HCT116 (cell line): ENCODE measurements around the gene ABHD16A. TPM values are rescaled to one million over a fixed set of nuclear protein-coding genes. Genes with fewer than 3 reads are reported as not detected.

Experiments used
- ATAC-seq: fragments of 200-7000 bp; cut with Tn5 transposase; 2 replicates; pipeline ENCODE4 v1.9.1; 2020; ENCODE audit warnings: mild to moderate bottlenecking, moderate library complexity
- BruUV-seq: library from RNA; stranded (reverse); fragments of 400-500 nt; replicated peaks from 2 replicates; lab custom pipeline; 2021; lab: Mats Ljungman, UMichigan
- CTCF ChIA-PET: fragments of 300-600 bp; sonication (Branson Sonifier 250); formaldehyde crosslinking; loops from one replicate; lab custom pipeline; 2021; ENCODE audit warnings: antibody characterized with exemption; lab: Charles Lee
- POLR2A ChIA-PET: fragments of 300-600, 350-600 bp; sonication (Branson Sonifier 250); formaldehyde crosslinking; loops from one replicate; lab custom pipeline; 2021; ENCODE audit warnings: antibody characterized with exemption; lab: Charles Lee
- RAD21 ChIA-PET, 2 experiments: fragments of 300-600 bp; sonication (Branson Sonifier 250); formaldehyde crosslinking; loops; one replicate each; lab custom pipeline; 2023; ENCODE audit warnings: low total read pairs in 2 of 2; ENCODE audit not compliant: uncharacterized antibody in 2 of 2, unreplicated experiment in 2 of 2, low non-redundant PET in 1 of 2; lab: Charles Lee
- DNase-seq: peaks from one replicate; pipeline ENCODE4 v3.0.0-alpha.2; 2010; ENCODE audit warnings: low read depth, low spot score
- H2AFZ ChIP-seq: fragments of 200-600 bp; shearing (Covaris generic), sonication (generic); 2 replicates; pipeline ENCODE4 v1.6.1; 2017; ENCODE audit warnings: low read depth, mixed run types, mixed read lengths, antibody characterized with exemption, low read length; ENCODE audit not compliant: poor library complexity, severe bottlenecking
- H3K27ac ChIP-seq: 2 replicates; pipeline ENCODE4 v1.5.1; 2012; ENCODE audit warnings: low read depth, low read length
- H3K27me3 ChIP-seq: fragments of 200-600 bp; sonication (generic); 2 replicates; pipeline ENCODE4 v1.6.1; 2016; ENCODE audit warnings: mixed run types, low read length, mixed read lengths; ENCODE audit not compliant: insufficient read depth
- H3K36me3 ChIP-seq, 2 experiments: fragments of 200-500 bp in 1 of 2; fragments of 200-600 bp in 1 of 2; sonication (Bioruptor generic) in 1 of 2; sonication (generic) in 1 of 2; 2 replicates each; pipeline versions ENCODE4 v1.5.1 to v1.6.1; 2014 to 2016; ENCODE audit warnings: low read length in 2 of 2, inconsistent platforms in 1 of 2, mixed read lengths in 1 of 2, mixed run types in 1 of 2; ENCODE audit not compliant: insufficient read depth in 2 of 2, control insufficient read depth in 1 of 2
- H3K4me1 ChIP-seq, 2 experiments: fragments of 200-600 bp in 1 of 2; sonication (generic) in 1 of 2; 2 replicates each; pipeline versions ENCODE4 v1.5.1 to v1.6.1; 2012 to 2017; ENCODE audit warnings: low read length in 2 of 2, inconsistent platforms in 1 of 2, mild to moderate bottlenecking in 1 of 2, mixed read lengths in 1 of 2, mixed run types in 1 of 2, moderate library complexity in 1 of 2; ENCODE audit not compliant: insufficient read depth in 2 of 2, control insufficient read depth in 1 of 2
- H3K4me2 ChIP-seq: fragments of 200-600 bp; sonication (generic); 2 replicates; pipeline ENCODE4 v1.6.1; 2017; ENCODE audit warnings: mixed run types, low read length, mixed read lengths
- H3K4me3 ChIP-seq, 2 experiments: fragments of 200-600 bp in 1 of 2; sonication (generic) in 1 of 2; replicated peaks in 1 of 2; 2 replicates each; pipeline ENCODE4 v1.5.1; 2011 to 2016; ENCODE audit warnings: low read length in 2 of 2, control low read depth in 1 of 2, low read depth in 1 of 2, mild to moderate bottlenecking in 1 of 2, mixed read lengths in 1 of 2, mixed run types in 1 of 2
- H3K79me2 ChIP-seq: fragments of 200-600 bp; sonication (generic); 2 replicates; pipeline ENCODE4 v1.6.1; 2017; ENCODE audit warnings: mild to moderate bottlenecking, mixed run types, low read length, moderate library complexity, mixed read lengths; ENCODE audit not compliant: insufficient read depth
- H3K9ac ChIP-seq: fragments of 200-600 bp; sonication (generic); 2 replicates; pipeline ENCODE4 v1.6.1; 2016; ENCODE audit warnings: low read length, mixed read lengths
- H3K9me2 ChIP-seq: fragments of 200-600 bp; sonication (generic), shearing (Covaris generic); 2 replicates; pipeline ENCODE4 v1.6.1; 2017; ENCODE audit warnings: mixed run types, mild to moderate bottlenecking, moderate library complexity; ENCODE audit not compliant: insufficient read depth
- H3K9me3 ChIP-seq, 2 experiments: fragments of 200-500 bp in 1 of 2; fragments of 200-600 bp in 1 of 2; sonication (Bioruptor generic) in 1 of 2; sonication (generic) in 1 of 2; 2 replicates each; pipeline ENCODE4 v1.6.1; 2014 to 2017; ENCODE audit warnings: low read length in 2 of 2, mixed read lengths in 2 of 2, inconsistent platforms in 1 of 2, low read depth in 1 of 2, mild to moderate bottlenecking in 1 of 2, mixed run types in 1 of 2, moderate library complexity in 1 of 2; ENCODE audit not compliant: control insufficient read depth in 1 of 2, insufficient read depth in 1 of 2
- H4K20me1 ChIP-seq: fragments of 200-600 bp; sonication (generic), shearing (Covaris generic); 2 replicates; pipeline ENCODE4 v1.6.1; 2017; ENCODE audit warnings: mixed run types, mild to moderate bottlenecking, moderate library complexity; ENCODE audit not compliant: insufficient read depth
- ATF3 ChIP-seq: IDR thresholded peaks from 2 replicates; pipeline ENCODE4 v1.6.1; 2012
- CBX3 ChIP-seq: IDR thresholded peaks from 2 replicates; pipeline ENCODE4 v1.6.1; 2012; ENCODE audit warnings: low read depth
- CEBPB ChIP-seq: IDR thresholded peaks from 2 replicates; pipeline ENCODE4 v1.6.1; 2012; ENCODE audit warnings: low read depth
- CTCF ChIP-seq, 3 experiments: fragments of 200-600 bp in 1 of 3; sonication (generic) in 1 of 3; IDR thresholded peaks in 2 of 3; conservative IDR thresholded peaks in 1 of 3; 2 replicates each; pipeline ENCODE4 v1.5.1; 2012 to 2017; ENCODE audit warnings: low read depth in 2 of 3, low read length in 2 of 3, antibody characterized with exemption in 1 of 3, borderline replicate concordance in 1 of 3, control low read depth in 1 of 3, mild to moderate bottlenecking in 1 of 3, mixed read lengths in 1 of 3, mixed run types in 1 of 3, moderate library complexity in 1 of 3; ENCODE audit not compliant: insufficient read depth in 1 of 3
- EZH2 ChIP-seq: fragments of 200-600 bp; sonication (generic); IDR thresholded peaks from 2 replicates; pipeline ENCODE4 v1.6.1; 2017; ENCODE audit warnings: antibody characterized with exemption, mixed run types
- EZH2phosphoT487 ChIP-seq: fragments of 200-600 bp; IDR thresholded peaks from 2 replicates; pipeline ENCODE4 v1.6.1; 2018; ENCODE audit warnings: antibody characterized with exemption, borderline replicate concordance
- FOSL1 ChIP-seq: IDR thresholded peaks from 2 replicates; pipeline ENCODE4 v1.6.1; 2012; ENCODE audit warnings: low read depth
- POLR2AphosphoS5 ChIP-seq: IDR thresholded peaks from 2 replicates; pipeline ENCODE4 v1.6.1; 2011; ENCODE audit warnings: mild to moderate bottlenecking, low read depth, low read length, moderate library complexity
- RAD21 ChIP-seq: IDR thresholded peaks from 2 replicates; pipeline ENCODE4 v1.6.1; 2012; ENCODE audit warnings: low read depth, mild to moderate bottlenecking
- REST ChIP-seq: IDR thresholded peaks from 2 replicates; pipeline ENCODE4 v1.6.1; 2012; ENCODE audit warnings: low read depth
- SIN3A ChIP-seq: IDR thresholded peaks from 2 replicates; pipeline ENCODE4 v1.6.1; 2012; ENCODE audit warnings: low read depth
- SRF ChIP-seq: IDR thresholded peaks from 2 replicates; pipeline ENCODE4 v1.6.1; 2012; ENCODE audit warnings: low read depth
- YY1 ChIP-seq: IDR thresholded peaks from 2 replicates; pipeline ENCODE4 v1.6.1; 2011; ENCODE audit warnings: low read length, low read depth, moderate library complexity, mild to moderate bottlenecking; ENCODE audit not compliant: insufficient replicate concordance; ENCODE audit errors: extremely low read depth
- ZBTB33 ChIP-seq: IDR thresholded peaks from 2 replicates; pipeline ENCODE4 v1.6.1; 2011; ENCODE audit warnings: mild to moderate bottlenecking, low read length, moderate library complexity; ENCODE audit not compliant: insufficient replicate concordance; ENCODE audit errors: extremely low read depth
- ZFX ChIP-seq: fragments of 450-650 bp; IDR thresholded peaks from 2 replicates; pipeline ENCODE4 v1.6.1; 2017
- intact Hi-C: fragments of 100-400 bp; cut with micrococcal nuclease; formaldehyde crosslinking; loops from 2 replicates; pipeline ENCODE4 v1.10.0; 2022
- total RNA-seq: library from RNA; stranded (reverse); gene quantifications from one replicate; pipeline ENCODE4 v1.2.1, GENCODE V29; 2021; ENCODE audit not compliant: unreplicated experiment

The ABHD16A gene
- total RNA-seq, 1 experiment from 2014 or later = 32.4 TPM

- Histone ChIP-seq H3K27ac (peak overlapping the region; percentile 23), H3K9me3 (no peaks in the 10 kb centered on the region), H3K27me3 (no peaks in the 10 kb centered on the region), H3K4me3 (no peak overlapping the region), H2AFZ (no peak overlapping the region), H3K9ac (peak overlapping the region; percentile 30; the same call in 1 of the 2 replicates), H4K20me1 (no peaks in the 10 kb centered on the region), H3K9me2 (no peaks in the 10 kb centered on the region), H3K36me3 (peaks cover 13 to 25% of the 10 kb centered on the region in 2 experiments; a peak in 2 of 4 replicates), H3K4me1 (peaks cover 11 to 16% of the 10 kb centered on the region in 2 experiments), H3K79me2 (no peaks in the 10 kb centered on the region), H3K4me2 (peak overlapping the region; percentile 47)
- BruUV-seq = no TSS peak
- ATAC-seq = peak; percentile 64
- ChIA-PET RAD21 (no interaction called here), CTCF (interaction anchor here (0.7 to 1.3 kb wide), 4 partner anchors 13 to 172 kb away, joined by 3 to 7 read pairs (median 4); partner anchors contain the start of genes ABHD16A and NEU1), POLR2A (interaction anchor here (1.0 to 1.4 kb wide), 2 partner anchors 13 to 137 kb away, joined by 3 to 5 read pairs; partner anchors contain the start of genes ABHD16A and HSPA1B)
- intact Hi-C loops = no loop called here
- TF ChIP-seq ATF3 (no peak), CEBPB (no peak), EZH2phosphoT487 (no peak), REST (no peak), CBX3 (no peak), FOSL1 (no peak), EZH2 (no peak), ZFX (no peak), RAD21 (no peak), POLR2AphosphoS5 (no peak), SIN3A (no peak), CTCF (IDR thresholded peaks at IDR 0.05 in 2 of 3, conservative IDR thresholded peaks at IDR 0.05 in 1 of 3; ENCODE audit: borderline replicate concordance in 1 of 3, insufficient read depth in 1 of 3, low read depth in 2 of 3, low read length in 2 of 3) (no peak), YY1 (no peak), SRF (no peak), ZBTB33 (no peak)
- no peak for DNase-seq
Measured at GRCh38 chr6:31690231-31691077, 12.7 kb downstream of the ABHD16A start.
